Cardiac muscle cell (in vitro differentiated cells and primary cell): Measurements from ENCODE around the gene TMEM132D. TPM values are rescaled to one million over a fixed set of nuclear protein-coding genes. Genes with fewer than 3 reads are reported as not detected.

Source experiments
- DNase-seq, 2 donors: peaks; one replicate each; pipeline versions ENCODE4 v3.0.0 to v3.0.0-alpha.2; 2010 to 2017; ENCODE audit warnings: low read depth in 1 of 2, low spot score in 1 of 2
- H3K27ac ChIP-seq: fragments of 200-600 bp; sonication (generic); 2 replicates; pipeline ENCODE4 v1.5.1; 2016
- H3K27me3 ChIP-seq: fragments of 200-600 bp; sonication (generic); 2 replicates; pipeline ENCODE4 v1.6.0; 2016; ENCODE audit warnings: control low read depth
- H3K36me3 ChIP-seq: fragments of 200-600 bp; sonication (generic); 2 replicates; pipeline ENCODE4 v1.5.1; 2016; ENCODE audit warnings: control low read depth
- H3K4me1 ChIP-seq: fragments of 200-600 bp; sonication (generic); 2 replicates; pipeline ENCODE4 v1.8.1; 2017; ENCODE audit warnings: low read depth, mild to moderate bottlenecking, mixed run types
- H3K4me3 ChIP-seq: fragments of 200-600 bp; sonication (generic); 2 replicates; pipeline ENCODE4 v1.5.1; 2016; ENCODE audit warnings: mild to moderate bottlenecking
- H3K9me3 ChIP-seq: fragments of 200-600 bp; sonication (generic); 2 replicates; pipeline ENCODE4 v1.5.1; 2017; ENCODE audit warnings: low read depth, mild to moderate bottlenecking, control low read depth
- CTCF ChIP-seq: IDR thresholded peaks from 2 replicates; pipeline ENCODE4 v1.5.1; 2012; ENCODE audit warnings: low read depth, mild to moderate bottlenecking, low read length
- polyA plus RNA-seq: library from polyadenylated mRNA; unstranded; fragments of >200 nt; fragmentation: Nextera tagmentation; extraction: Ambion mirVana; gene quantifications from 2 replicates; pipeline ENCODE4 v1.2.1, GENCODE V29; 2016
- total RNA-seq: library from RNA; depleted of rRNA; stranded (reverse); fragments of >200 nt; gene quantifications from 2 replicates; pipeline ENCODE4 v1.2.3, GENCODE V29; 2016

TMEM132D gene
- total and polyA plus RNA-seq, 2 experiments from 2014 or later, result 0.03 TPM; not detected in 1

GRCh38 chr12:129028844-129029243, 875.0 kb downstream of the TMEM132D start:
- no peaks in the 10 kb centered on the region for H3K36me3 ChIP-seq
- no peak for TF ChIP-seq CTCF
- no peak overlapping the region for H3K4me3 ChIP-seq
- H3K9me3 ChIP-seq, result no peaks in the 10 kb centered on the region
- H3K27ac ChIP-seq, result no peak overlapping the region
- H3K4me1 ChIP-seq, result no peaks in the 10 kb centered on the region
- H3K27me3 ChIP-seq, result no peaks in the 10 kb centered on the region
- no peak for DNase-seq

DNA sequence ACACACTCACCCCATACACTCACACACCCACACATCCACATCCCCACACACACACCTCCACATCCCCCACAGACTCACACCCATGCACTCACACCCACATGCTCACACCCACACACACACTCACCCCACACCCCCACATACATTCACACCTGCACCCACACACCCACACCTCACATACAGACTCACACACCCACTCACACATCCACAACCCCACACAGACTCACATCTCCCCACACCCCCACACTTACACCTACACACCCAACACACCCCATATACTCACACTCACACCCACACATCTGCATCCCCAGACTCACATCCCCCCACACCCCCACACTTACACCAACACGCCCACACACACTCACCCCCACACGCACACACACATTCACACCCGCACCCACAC, 878.8 kb downstream of the TMEM132D start:
- TF ChIP-seq CTCF, result no peak
- Histone ChIP-seq H3K9me3 (no peaks in the 10 kb centered on the region), H3K4me3 (no peak overlapping the region), H3K27ac (no peak overlapping the region), H3K4me1 (no peaks in the 10 kb centered on the region), H3K27me3 (no peaks in the 10 kb centered on the region), H3K36me3 (no peaks in the 10 kb centered on the region)
- no peak for DNase-seq
